ENCODE results near the gene MPND. TPM values are rescaled to one million over a fixed set of nuclear protein-coding genes. Genes with fewer than 3 reads are reported as not detected.

The MPND gene
- polyA plus RNA-seq, 1 experiment = 5.3 TPM

GRCh38 chr19:4367336-4367723, 24.0 kb downstream of the MPND start:
- ChIA-PET POLR2A (no interaction called here), CTCF (interaction anchor here (1.6 kb wide), 1 partner anchor 15 kb away, joined by 4 read pairs; no protein-coding TSS in a partner anchor)
- no peak overlapping the region for H3K4me3 ChIP-seq (ENCODE audit: low read depth, low read length)
- peaks cover 38% of the 10 kb centered on the region for H3K36me3 ChIP-seq (ENCODE audit: control insufficient read depth, insufficient read depth, low read length)
- no peaks in the 10 kb centered on the region for H3K27me3 ChIP-seq (ENCODE audit: control insufficient read depth, insufficient read depth, low read length)
- DNase-seq (ENCODE audit: low read depth) = no peak
- TF ChIP-seq, protein P1, sequence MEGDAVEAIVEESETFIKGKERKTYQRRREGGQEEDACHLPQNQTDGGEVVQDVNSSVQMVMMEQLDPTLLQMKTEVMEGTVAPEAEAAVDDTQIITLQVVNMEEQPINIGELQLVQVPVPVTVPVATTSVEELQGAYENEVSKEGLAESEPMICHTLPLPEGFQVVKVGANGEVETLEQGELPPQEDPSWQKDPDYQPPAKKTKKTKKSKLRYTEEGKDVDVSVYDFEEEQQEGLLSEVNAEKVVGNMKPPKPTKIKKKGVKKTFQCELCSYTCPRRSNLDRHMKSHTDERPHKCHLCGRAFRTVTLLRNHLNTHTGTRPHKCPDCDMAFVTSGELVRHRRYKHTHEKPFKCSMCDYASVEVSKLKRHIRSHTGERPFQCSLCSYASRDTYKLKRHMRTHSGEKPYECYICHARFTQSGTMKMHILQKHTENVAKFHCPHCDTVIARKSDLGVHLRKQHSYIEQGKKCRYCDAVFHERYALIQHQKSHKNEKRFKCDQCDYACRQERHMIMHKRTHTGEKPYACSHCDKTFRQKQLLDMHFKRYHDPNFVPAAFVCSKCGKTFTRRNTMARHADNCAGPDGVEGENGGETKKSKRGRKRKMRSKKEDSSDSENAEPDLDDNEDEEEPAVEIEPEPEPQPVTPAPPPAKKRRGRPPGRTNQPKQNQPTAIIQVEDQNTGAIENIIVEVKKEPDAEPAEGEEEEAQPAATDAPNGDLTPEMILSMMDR (IDR thresholded peaks at IDR 0.05; ENCODE audit: insufficient read depth, low read depth, low read length) = no peak

DNA sequence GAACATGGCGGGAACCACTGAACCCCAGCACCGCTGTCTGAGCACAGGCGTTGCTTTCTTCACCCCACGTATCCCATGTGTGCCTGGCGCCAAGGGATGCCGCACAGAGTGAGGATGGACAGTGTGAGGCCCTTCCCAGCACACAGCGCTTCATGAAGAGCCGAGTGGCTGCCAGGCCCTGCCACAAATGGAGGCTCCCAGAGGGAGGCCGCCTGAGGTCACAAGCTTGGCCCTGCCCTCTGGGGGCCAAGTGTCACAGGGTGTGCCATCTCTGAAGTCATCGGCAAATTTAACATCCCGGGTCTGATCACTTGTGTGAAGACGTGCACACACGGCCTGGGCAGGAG, 24.4 kb downstream of the MPND start:
- ChIA-PET POLR2A (no interaction called here), CTCF (interaction anchor here (1.6 kb wide), 1 partner anchor 15 kb away, joined by 4 read pairs; no protein-coding TSS in a partner anchor)
- Histone ChIP-seq H3K36me3 (ENCODE audit: control insufficient read depth, insufficient read depth, low read length) (peaks cover 34% of the 10 kb centered on the region), H3K4me3 (ENCODE audit: low read depth, low read length) (no peak overlapping the region), H3K27me3 (ENCODE audit: control insufficient read depth, insufficient read depth, low read length) (no peaks in the 10 kb centered on the region)
- DNase-seq (ENCODE audit: low read depth) = no peak
- TF ChIP-seq, protein P1 (IDR thresholded peaks at IDR 0.05; ENCODE audit: insufficient read depth, low read depth, low read length) = no peak

- no peak for DNase-seq (ENCODE audit: low read depth)
- TF ChIP-seq, protein P1 (IDR thresholded peaks at IDR 0.05; ENCODE audit: insufficient read depth, low read depth, low read length) = no peak
- Histone ChIP-seq H3K4me3 (ENCODE audit: low read depth, low read length) (no peak overlapping the region), H3K36me3 (ENCODE audit: control insufficient read depth, insufficient read depth, low read length) (peaks cover 29% of the 10 kb centered on the region), H3K27me3 (ENCODE audit: control insufficient read depth, insufficient read depth, low read length) (no peaks in the 10 kb centered on the region)
- ChIA-PET POLR2A (no interaction called here), CTCF (interaction anchor here (1.6 kb wide), 1 partner anchor 16 kb away, joined by 4 read pairs; no protein-coding TSS in a partner anchor)
Measured at GRCh38 chr19:4368128-4368820, 24.9 kb downstream of the MPND start.

DNA sequence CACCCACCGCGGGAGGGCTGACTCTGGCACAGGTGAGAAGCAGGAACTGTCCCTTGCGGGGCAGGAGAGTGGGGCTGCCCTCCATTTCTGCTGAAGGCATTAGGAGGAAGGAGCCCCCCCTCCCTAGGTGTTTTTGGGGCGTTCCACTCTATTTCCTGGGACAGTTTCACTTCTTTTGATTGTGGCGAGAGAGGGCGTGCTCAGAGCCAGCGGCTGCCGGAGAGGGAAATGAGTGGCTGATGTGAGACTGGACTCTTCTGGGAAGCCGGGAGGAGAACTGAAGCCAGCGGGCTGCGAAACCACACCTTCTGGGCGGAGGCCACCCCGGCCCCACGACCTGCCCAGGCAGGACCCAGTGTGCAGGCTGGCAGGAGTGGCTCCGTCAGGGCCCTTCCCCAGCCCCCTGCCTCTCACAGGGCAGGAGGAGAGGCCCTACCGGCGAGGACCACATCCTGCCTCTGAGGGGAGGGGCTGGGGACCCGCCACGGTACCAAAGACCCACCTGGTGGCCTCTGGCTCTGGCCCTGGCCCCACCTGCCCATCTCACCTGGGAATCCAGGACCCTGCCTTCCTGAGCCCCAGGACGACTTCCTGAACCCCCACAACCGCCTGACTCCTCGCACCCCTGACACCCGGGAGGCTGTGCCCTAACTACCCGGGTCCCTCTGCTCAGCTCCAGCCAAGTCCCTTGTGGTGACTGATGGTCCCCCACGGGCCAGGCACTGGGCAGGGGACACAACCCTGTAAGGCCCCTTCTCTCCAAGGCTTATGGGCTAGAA, 25.9 kb downstream of the MPND start:
- POLR2A ChIA-PET = interaction anchor here (0.5 kb wide), 2 partner anchors 11 to 24 kb away, joined by 3 to 20 read pairs; no protein-coding TSS in a partner anchor
- H3K4me3 ChIP-seq (ENCODE audit: low read depth, low read length) = no peak overlapping the region

More for the DNA sequence above, 25.9 kb downstream of the MPND start:
- DNase-seq (ENCODE audit: low read depth) = no peak
- Histone ChIP-seq H3K27me3 (ENCODE audit: control insufficient read depth, insufficient read depth, low read length) (no peaks in the 10 kb centered on the region), H3K36me3 (ENCODE audit: control insufficient read depth, insufficient read depth, low read length) (peaks cover 19% of the 10 kb centered on the region)
- TF ChIP-seq, protein P1 (IDR thresholded peaks at IDR 0.05; ENCODE audit: insufficient read depth, low read depth, low read length) = no peak
- CTCF ChIA-PET = interaction anchor here (1.1 to 2.2 kb wide), 5 partner anchors 17 to 32 kb away, joined by 4 to 8 read pairs (median 5); partner anchors contain the start of gene SH3GL1
